Measurements from ENCODE around the gene KCNC1.

DNA sequence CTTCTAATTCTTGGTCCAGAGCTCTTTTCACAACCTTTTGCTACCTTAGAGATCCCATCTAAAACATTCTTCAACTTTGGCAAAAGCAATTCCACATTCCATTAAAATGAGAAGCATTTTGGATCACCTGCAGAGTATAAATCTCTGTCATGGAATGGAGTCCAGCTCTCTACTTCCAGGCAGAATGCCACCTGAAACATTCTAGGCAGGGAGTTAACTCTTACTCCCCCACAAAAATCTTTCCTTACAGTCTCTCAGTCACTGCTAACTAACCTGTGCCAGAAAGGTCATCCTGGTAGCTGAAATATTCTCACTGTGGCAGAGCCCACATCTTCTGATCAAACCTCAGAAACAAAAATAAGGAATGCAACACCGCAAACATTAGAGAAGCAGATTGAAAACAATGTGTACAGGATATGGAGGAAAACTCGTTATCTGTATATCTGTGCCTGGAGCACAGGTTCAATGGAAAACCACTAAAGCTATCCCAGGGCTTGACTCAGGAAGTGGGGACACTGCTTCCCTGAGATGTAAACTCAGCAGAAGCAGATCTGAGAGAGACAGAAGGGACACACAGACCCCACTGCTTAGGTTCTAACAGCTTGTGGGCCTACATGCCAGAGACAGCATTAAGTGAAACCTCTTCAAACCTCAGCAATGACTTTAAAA is 78.9 kb downstream of the KCNC1 start:
- TF ChIP-seq CTCF (IDR thresholded peaks at IDR 0.05) = no peak
- no peak for TF ChIP-seq POLR2AphosphoS5 (IDR thresholded peaks at IDR 0.05)
- no peak for TF ChIP-seq EP300 (IDR thresholded peaks at IDR 0.05)
